ENCODE measurements around the gene TNFRSF1B.

The TNFRSF1B gene

GRCh38 chr1:12171206-12172041 is 4.6 kb downstream of the TNFRSF1B start:
- H3K36me3 Mint-ChIP-seq (ENCODE audit: low read depth): no peaks in the 10 kb centered on the region
- H3K27ac Mint-ChIP-seq: no peak overlapping the region
- H3K27me3 Mint-ChIP-seq (ENCODE audit: low read depth, poor library complexity): peaks cover 23% of the 10 kb centered on the region
- DNase-seq: no peak
- no peak overlapping the region for H3K4me3 Mint-ChIP-seq
- H3K4me1 Mint-ChIP-seq: peaks cover 50% of the 10 kb centered on the region
- no peak for TF ChIP-seq CTCF (IDR thresholded peaks at IDR 0.05)
- no peaks in the 10 kb centered on the region for H3K9me3 Mint-ChIP-seq

- Mint-ChIP-seq H3K4me1 (peaks cover 52% of the 10 kb centered on the region), H3K27me3 (ENCODE audit: low read depth, poor library complexity) (peaks cover 20% of the 10 kb centered on the region), H3K27ac (no peak overlapping the region), H3K36me3 (ENCODE audit: low read depth) (no peaks in the 10 kb centered on the region), H3K9me3 (no peaks in the 10 kb centered on the region), H3K4me3 (no peak overlapping the region)
- TF ChIP-seq CTCF (IDR thresholded peaks at IDR 0.05): no peak
- no peak for DNase-seq
Measured at GRCh38 chr1:12172042-12172851, 5.5 kb downstream of the TNFRSF1B start.

- H3K4me3 Mint-ChIP-seq: no peak overlapping the region
- peaks cover 51% of the 10 kb centered on the region for H3K4me1 Mint-ChIP-seq
- no peaks in the 10 kb centered on the region for H3K9me3 Mint-ChIP-seq
Measured at GRCh38 chr1:12173041-12173509, 6.3 kb downstream of the TNFRSF1B start.

GRCh38 chr1:12173631-12174121 is 6.9 kb downstream of the TNFRSF1B start:
- peaks cover 9% of the 10 kb centered on the region for H3K27me3 Mint-ChIP-seq (ENCODE audit: low read depth, poor library complexity)
- no peaks in the 10 kb centered on the region for H3K36me3 Mint-ChIP-seq (ENCODE audit: low read depth)
- TF ChIP-seq CTCF (IDR thresholded peaks at IDR 0.05): no peak
- no peak overlapping the region for H3K27ac Mint-ChIP-seq
- no peak overlapping the region for H3K4me3 Mint-ChIP-seq
- H3K4me1 Mint-ChIP-seq: peaks cover 51% of the 10 kb centered on the region
- H3K9me3 Mint-ChIP-seq: no peaks in the 10 kb centered on the region
- no peak for DNase-seq

More at GRCh38 chr1:12173041-12173509, 6.3 kb downstream of the TNFRSF1B start:
- DNase-seq: no peak
- Mint-ChIP-seq H3K36me3 (ENCODE audit: low read depth) (no peaks in the 10 kb centered on the region), H3K27ac (no peak overlapping the region), H3K27me3 (ENCODE audit: low read depth, poor library complexity) (peaks cover 13% of the 10 kb centered on the region)
- TF ChIP-seq CTCF (IDR thresholded peaks at IDR 0.05): no peak

GRCh38 chr1:12174924-12175810 is 8.4 kb downstream of the TNFRSF1B start:
- Mint-ChIP-seq H3K4me1 (peaks cover 51% of the 10 kb centered on the region), H3K27ac (peak overlapping the region; percentile 89)

More at GRCh38 chr1:12174924-12175810, 8.4 kb downstream of the TNFRSF1B start:
- Mint-ChIP-seq H3K4me3 (no peak overlapping the region), H3K27me3 (ENCODE audit: low read depth, poor library complexity) (peaks cover 8% of the 10 kb centered on the region), H3K36me3 (ENCODE audit: low read depth) (no peaks in the 10 kb centered on the region), H3K9me3 (no peaks in the 10 kb centered on the region)
- peak; percentile 73 for DNase-seq
- TF ChIP-seq CTCF (IDR thresholded peaks at IDR 0.05): no peak
